Muscle layer of duodenum (tissue), 2 donors: Measurements from ENCODE around the gene CEACAM16.
A peak's percentile ranks its signal among the peaks of the same experiment; 100 is the strongest.

ENCODE experiments used
- H3K27ac ChIP-seq: one replicate; pipeline ENCODE4 v1.7.0; 2013; ENCODE audit warnings: mild to moderate bottlenecking, low read length
- H3K27me3 ChIP-seq: one replicate; pipeline ENCODE4 v1.7.0; 2013; ENCODE audit warnings: low read depth, mild to moderate bottlenecking, control low read depth, low read length
- H3K36me3 ChIP-seq, 2 donors: one replicate each; pipeline ENCODE4 v1.7.0; 2013; ENCODE audit warnings: low read length in 2 of 2, control low read depth in 1 of 2, mild to moderate bottlenecking in 1 of 2; ENCODE audit not compliant: insufficient read depth in 2 of 2, control insufficient read depth in 1 of 2
- H3K4me1 ChIP-seq, 2 donors: one replicate each; pipeline ENCODE4 v1.7.0; 2013; ENCODE audit warnings: low read length in 2 of 2, mild to moderate bottlenecking in 2 of 2, control low read depth in 1 of 2, moderate library complexity in 1 of 2; ENCODE audit not compliant: insufficient read depth in 2 of 2, control insufficient read depth in 1 of 2
- H3K4me3 ChIP-seq, 2 donors: one replicate each; pipeline ENCODE4 v1.7.0; 2013; ENCODE audit warnings: low read length in 2 of 2, low read depth in 1 of 2, mild to moderate bottlenecking in 1 of 2
- H3K9me3 ChIP-seq, 2 donors: one replicate each; pipeline ENCODE4 v1.7.0; 2013; ENCODE audit warnings: low read length in 2 of 2, control low read depth in 1 of 2, mild to moderate bottlenecking in 1 of 2; ENCODE audit not compliant: control insufficient read depth in 1 of 2
- donor health status: healthy.

Gene CEACAM16

GRCh38 chr19:44749994-44750393, 51.0 kb downstream of the CEACAM16 start:
- Histone ChIP-seq H3K27me3 (no peaks in the 10 kb centered on the region), H3K4me3 (peak overlapping the region; percentile 82 to 94), H3K4me1 (peaks cover 29 to 43% of the 10 kb centered on the region in 2 donors), H3K9me3 (no peaks in the 10 kb centered on the region), H3K36me3 (peaks cover 8 to 24% of the 10 kb centered on the region in 2 donors), H3K27ac (peak overlapping the region; percentile 87)

GRCh38 chr19:44752123-44752815, 53.3 kb downstream of the CEACAM16 start:
- H3K27me3 ChIP-seq, result no peaks in the 10 kb centered on the region
- H3K36me3 ChIP-seq, result peaks cover 8 to 40% of the 10 kb centered on the region in 2 donors
- peak overlapping the region; percentile 59 to 66 for H3K4me3 ChIP-seq
- H3K4me1 ChIP-seq, result peaks cover 27 to 54% of the 10 kb centered on the region in 2 donors
- no peaks in the 10 kb centered on the region for H3K9me3 ChIP-seq
- H3K27ac ChIP-seq, result peak overlapping the region; percentile 79

GRCh38 chr19:44752816-44753625, 54.1 kb downstream of the CEACAM16 start:
- Histone ChIP-seq H3K4me1 (peaks cover 27 to 54% of the 10 kb centered on the region in 2 donors), H3K27ac (peak overlapping the region; percentile 79), H3K36me3 (peaks cover 8 to 40% of the 10 kb centered on the region in 2 donors), H3K4me3 (peak overlapping the region; percentile 59 to 66), H3K27me3 (no peaks in the 10 kb centered on the region), H3K9me3 (no peaks in the 10 kb centered on the region)

- no peaks in the 10 kb centered on the region for H3K9me3 ChIP-seq
- H3K4me3 ChIP-seq, result peak overlapping the region; percentile 59 to 74
- peaks cover 8 to 44% of the 10 kb centered on the region in 2 donors for H3K36me3 ChIP-seq
- no peaks in the 10 kb centered on the region for H3K27me3 ChIP-seq
- peak overlapping the region; percentile 99 for H3K27ac ChIP-seq
- peaks cover 27 to 54% of the 10 kb centered on the region in 2 donors for H3K4me1 ChIP-seq
These were observed 54.6 kb downstream of the CEACAM16 start for GRCh38 chr19:44753626-44753931.

GRCh38 chr19:44753932-44754749, 55.2 kb downstream of the CEACAM16 start:
- Histone ChIP-seq H3K9me3 (no peaks in the 10 kb centered on the region), H3K4me3 (peak overlapping the region; percentile 57 to 74), H3K27ac (peak overlapping the region; percentile 99), H3K27me3 (no peaks in the 10 kb centered on the region), H3K36me3 (peaks cover 13 to 44% of the 10 kb centered on the region in 2 donors), H3K4me1 (peaks cover 27 to 56% of the 10 kb centered on the region in 2 donors)

- peaks cover 19 to 45% of the 10 kb centered on the region in 2 donors for H3K36me3 ChIP-seq
- peak overlapping the region; percentile 56 to 57 for H3K4me3 ChIP-seq
- H3K27ac ChIP-seq, result peak overlapping the region; percentile 99
- peaks cover 26 to 59% of the 10 kb centered on the region in 2 donors for H3K4me1 ChIP-seq
- H3K9me3 ChIP-seq, result no peaks in the 10 kb centered on the region
- no peaks in the 10 kb centered on the region for H3K27me3 ChIP-seq
These were observed 55.8 kb downstream of the CEACAM16 start for GRCh38 chr19:44754750-44755080.

- Histone ChIP-seq H3K4me1 (peaks cover 22 to 55% of the 10 kb centered on the region in 2 donors), H3K9me3 (no peaks in the 10 kb centered on the region), H3K4me3 (peak overlapping the region; percentile 56 to 57), H3K27ac (peak overlapping the region; percentile 99), H3K36me3 (peaks cover 24 to 47% of the 10 kb centered on the region in 2 donors), H3K27me3 (no peaks in the 10 kb centered on the region)
These were observed 56.3 kb downstream of the CEACAM16 start for GRCh38 chr19:44755219-44755618.

GRCh38 chr19:44756089-44756562, 57.2 kb downstream of the CEACAM16 start:
- H3K36me3 ChIP-seq, result peaks cover 30 to 44% of the 10 kb centered on the region in 2 donors
- no peak overlapping the region for H3K4me3 ChIP-seq
- no peaks in the 10 kb centered on the region for H3K9me3 ChIP-seq
- no peaks in the 10 kb centered on the region for H3K27me3 ChIP-seq
- peaks cover 22 to 46% of the 10 kb centered on the region in 2 donors for H3K4me1 ChIP-seq
- peak overlapping the region; percentile 31 for H3K27ac ChIP-seq

- Histone ChIP-seq H3K27ac (peak overlapping the region; percentile 56), H3K36me3 (peaks cover 27 to 38% of the 10 kb centered on the region in 2 donors), H3K4me1 (peaks cover 22 to 41% of the 10 kb centered on the region in 2 donors), H3K27me3 (no peaks in the 10 kb centered on the region), H3K9me3 (no peaks in the 10 kb centered on the region), H3K4me3 (peak overlapping the region; percentile 21 to 71)
These were observed 58.2 kb downstream of the CEACAM16 start for GRCh38 chr19:44757057-44757734.

GRCh38 chr19:44757735-44758505, 59.0 kb downstream of the CEACAM16 start:
- Histone ChIP-seq H3K36me3 (peaks cover 27 to 30% of the 10 kb centered on the region in 2 donors), H3K27ac (peak overlapping the region; percentile 23), H3K9me3 (no peaks in the 10 kb centered on the region), H3K4me1 (peaks cover 16 to 36% of the 10 kb centered on the region in 2 donors), H3K27me3 (no peaks in the 10 kb centered on the region), H3K4me3 (peak overlapping the region; percentile 21 to 71)
